SK-N-SH treated with all-trans-retinoic acid at 6 μM for 48 hours (cell line): ENCODE measurements around the gene SLC37A2.
A peak's percentile ranks its signal among the peaks of the same experiment; 100 is the strongest.

Experiments
- ATAC-seq: fragments of 200-7000 bp; cut with Tn5 transposase; 3 replicates; pipeline ENCODE4 v1.9.1; 2020; ENCODE audit warnings: mild to moderate bottlenecking, moderate library complexity
- BACH2 ChIP-seq: fragments of 250-450 bp; sonication (Bioruptor Pico); IDR thresholded peaks from 2 replicates; pipeline ENCODE4 v1.9.0; 2021; ENCODE audit warnings: mild to moderate bottlenecking, borderline replicate concordance
- CREB5 ChIP-seq: fragments of 250-450 bp; sonication (Bioruptor Pico); IDR thresholded peaks from 2 replicates; pipeline ENCODE4 v1.5.1; 2020; ENCODE audit warnings: low read depth, mild to moderate bottlenecking, moderate library complexity
- CSDC2 ChIP-seq: fragments of 250-450 bp; sonication (Bioruptor Pico); IDR thresholded peaks from 2 replicates; pipeline ENCODE4 v1.5.0; 2020; ENCODE audit warnings: mild to moderate bottlenecking, moderate library complexity
- CSRNP3 ChIP-seq: fragments of 250-450 bp; sonication (Bioruptor Pico); IDR thresholded peaks from 2 replicates; pipeline ENCODE4 v1.5.1; 2021; ENCODE audit warnings: mild to moderate bottlenecking, moderate library complexity
- ESRRG ChIP-seq: fragments of 250-450 bp; sonication (Bioruptor Pico); IDR thresholded peaks from 2 replicates; pipeline ENCODE4 v1.6.1; 2021; ENCODE audit warnings: mild to moderate bottlenecking
- ISL1 ChIP-seq: fragments of 250-450 bp; sonication (Bioruptor Pico); IDR thresholded peaks from 2 replicates; pipeline ENCODE4 v2.1.2; 2022; ENCODE audit warnings: mild to moderate bottlenecking, moderate library complexity
- OSR1 ChIP-seq: fragments of 250-450 bp; sonication (Bioruptor Pico); IDR thresholded peaks from 2 replicates; pipeline ENCODE4 v1.8.0; 2022; ENCODE audit warnings: moderate library complexity, mild to moderate bottlenecking, inconsistent platforms
- PATZ1 ChIP-seq: fragments of 250-450 bp; sonication (Bioruptor Pico); IDR thresholded peaks from 2 replicates; pipeline ENCODE4 v1.8.0; 2020; ENCODE audit warnings: mild to moderate bottlenecking, moderate library complexity, borderline replicate concordance
- POU6F1 ChIP-seq: fragments of 250-450 bp; sonication (Bioruptor Pico); IDR thresholded peaks from 2 replicates; pipeline ENCODE4 v1.8.0; 2021; ENCODE audit warnings: low read depth, mild to moderate bottlenecking, moderate library complexity, borderline replicate concordance
- RARB ChIP-seq: fragments of 250-450 bp; sonication (Bioruptor Pico); IDR thresholded peaks from 2 replicates; pipeline ENCODE4 v1.8.0; 2021; ENCODE audit warnings: mild to moderate bottlenecking, moderate library complexity
- SNAI2 ChIP-seq: fragments of 250-450 bp; sonication (Bioruptor Pico); IDR thresholded peaks from 2 replicates; pipeline ENCODE4 v1.5.0; 2020; ENCODE audit warnings: mild to moderate bottlenecking, moderate library complexity
- TOX ChIP-seq: fragments of 250-450 bp; sonication (Bioruptor Pico); IDR thresholded peaks from 2 replicates; pipeline ENCODE4 v1.8.0; 2021; ENCODE audit warnings: mild to moderate bottlenecking, moderate library complexity, borderline replicate concordance
- TSHZ2 ChIP-seq: fragments of 250-450 bp; sonication (Bioruptor Pico); IDR thresholded peaks from 2 replicates; pipeline ENCODE4 v1.5.0; 2020; ENCODE audit warnings: mild to moderate bottlenecking, moderate library complexity
- ZC3H10 ChIP-seq: fragments of 250-450 bp; sonication (Bioruptor Pico); IDR thresholded peaks from 2 replicates; pipeline ENCODE4 v1.5.1; 2021; ENCODE audit warnings: mild to moderate bottlenecking, moderate library complexity
- ZNF70 ChIP-seq: fragments of 450-650 bp; formaldehyde crosslinking; IDR thresholded peaks from 2 replicates; pipeline ENCODE4 v1.5.0; 2020; ENCODE audit warnings: mild to moderate bottlenecking, moderate library complexity
- ZNF8 ChIP-seq: fragments of 450-650 bp; formaldehyde crosslinking; IDR thresholded peaks from 2 replicates; pipeline ENCODE4 v1.5.0; 2020; ENCODE audit warnings: mild to moderate bottlenecking, moderate library complexity

Gene SLC37A2

GRCh38 chr11:125061281-125061680 lies 1.8 kb upstream of the SLC37A2 start:
- no peak for TF ChIP-seq ZC3H10 (CRISPR knock-in tag)
- TF ChIP-seq ZNF8 (CRISPR knock-in tag) = no peak
- TF ChIP-seq SNAI2 (CRISPR knock-in tag) = no peak
- no peak for TF ChIP-seq CSRNP3 (CRISPR knock-in tag)
- no peak for TF ChIP-seq OSR1 (CRISPR knock-in tag)
- TF ChIP-seq TSHZ2 = no peak
- TF ChIP-seq ZNF70 (CRISPR knock-in tag) = no peak
- TF ChIP-seq TOX (CRISPR knock-in tag) = no peak
- no peak for TF ChIP-seq RARB (CRISPR knock-in tag)
- no peak for TF ChIP-seq POU6F1 (CRISPR knock-in tag)
- no peak for TF ChIP-seq CSDC2 (CRISPR knock-in tag)
- TF ChIP-seq ISL1 (CRISPR knock-in tag) = no peak
- TF ChIP-seq CREB5 (CRISPR knock-in tag) = no peak
- TF ChIP-seq ESRRG = no peak
- TF ChIP-seq, all 23 proteins: peak for 0
- no peak for ATAC-seq

GRCh38 chr11:125062218-125062930 lies 731 bp upstream of the SLC37A2 start:
- peak; percentile 7 for ATAC-seq
- TF ChIP-seq BACH2 (CRISPR knock-in tag) (no peak), PATZ1 (CRISPR knock-in tag) (peak; percentile 62; the same call in 1 of the 2 replicates)

- ATAC-seq = no peak
- TF ChIP-seq OSR1 (CRISPR knock-in tag) = no peak
- TF ChIP-seq TSHZ2 = no peak
- no peak for TF ChIP-seq TOX (CRISPR knock-in tag)
These were observed 431 bp downstream of the SLC37A2 start for GRCh38 chr11:125063429-125064043.
